ENCODE measurements around the gene SPATA31C2. TPM values are rescaled to one million over a fixed set of nuclear protein-coding genes. Genes with fewer than 3 reads are reported as not detected.

Gene SPATA31C2
- total and polyA plus RNA-seq, 5 donors = not detected

- Histone ChIP-seq H3K4me3 (ENCODE audit: low read length) (no peak overlapping the region), H3K27me3 (ENCODE audit: control insufficient read depth, insufficient read depth) (no peaks in the 10 kb centered on the region), H3K9me3 (ENCODE audit: control insufficient read depth, low read length) (no peaks in the 10 kb centered on the region), H3K27ac (ENCODE audit: low read length) (no peak overlapping the region), H3K4me1 (ENCODE audit: control insufficient read depth, insufficient read depth, low read length) (peaks cover 7% of the 10 kb centered on the region)
- ATAC-seq (no peak), DNase-seq (no peak)
- WGBS = 77% methylated on average over 6 of the region's 6 CpGs
- intact Hi-C loops (cut with DNase I) = no loop called here
These were observed 50.4 kb downstream of the SPATA31C2 start for GRCh38 chr9:88087906-88088305.

GRCh38 chr9:88085476-88085875 lies 52.8 kb downstream of the SPATA31C2 start:
- Histone ChIP-seq H3K27me3 (ENCODE audit: control insufficient read depth, insufficient read depth) (no peaks in the 10 kb centered on the region), H3K4me3 (ENCODE audit: low read length) (no peak overlapping the region), H3K27ac (ENCODE audit: low read length) (no peak overlapping the region), H3K9me3 (ENCODE audit: control insufficient read depth, low read length) (no peaks in the 10 kb centered on the region), H3K4me1 (ENCODE audit: control insufficient read depth, insufficient read depth, low read length) (peaks cover 7% of the 10 kb centered on the region)
- no peak for DNase-seq
- ATAC-seq = no peak
- intact Hi-C loops (cut with DNase I) = no loop called here
- 89% methylated on average over 5 of the region's 5 CpGs for WGBS

GRCh38 chr9:88084357-88085183 lies 53.7 kb downstream of the SPATA31C2 start:
- peaks cover 2% of the 10 kb centered on the region for H3K4me1 ChIP-seq (ENCODE audit: control insufficient read depth, insufficient read depth, low read length)
- ATAC-seq = no peak
- H3K4me3 ChIP-seq (ENCODE audit: low read length) = no peak overlapping the region
- intact Hi-C loops (cut with DNase I) = no loop called here
- no peaks in the 10 kb centered on the region for H3K27me3 ChIP-seq (ENCODE audit: control insufficient read depth, insufficient read depth)
- H3K27ac ChIP-seq (ENCODE audit: low read length) = no peak overlapping the region
- WGBS = 66% methylated on average over 5 of the region's 5 CpGs
- DNase-seq = no peak
- no peaks in the 10 kb centered on the region for H3K9me3 ChIP-seq (ENCODE audit: control insufficient read depth, low read length)

Other genes with a start within 250 kb of the SPATA31C2 start
- not detected for gene SPATA31C1, start 220.5 kb downstream of the SPATA31C2 start, total RNA-seq
- gene SPATA31C1, start 220.5 kb downstream of the SPATA31C2 start, polyA plus RNA-seq = not detected
- gene CDK20, start 163.9 kb downstream of the SPATA31C2 start, total RNA-seq = 1 to 10 TPM; 2.7 to 6.0 (median 5.4) TPM
- 4.2 TPM for gene CDK20, start 163.9 kb downstream of the SPATA31C2 start, polyA plus RNA-seq
- gene SPIN1, start 250.0 kb upstream of the SPATA31C2 start, total RNA-seq = 10 to 100 TPM; 71.3 to 78.4 (median 75.6) TPM
- 26.3 TPM for gene SPIN1, start 250.0 kb upstream of the SPATA31C2 start, polyA plus RNA-seq

Data from right cardiac atrium (tissue), 5 donors.